Spleen (tissue), 7 donors: ENCODE measurements around the gene ALDH2.

Experiments
- CTCF ChIP-seq, 11 experiments: fragments of 200-600 bp in 7 of 11; fragments of 450-650 bp in 4 of 11; sonication (generic) in 4 of 11; IDR thresholded peaks in 8 of 11; conservative IDR thresholded peaks in 3 of 11; 1 replicate in 7 of 11; 2 replicates in 4 of 11; pipeline versions ENCODE4 v1.4.0 to v1.8.0; 2016 to 2021; ENCODE audit warnings: antibody characterized with exemption in 11 of 11, inconsistent platforms in 4 of 11, mild to moderate bottlenecking in 1 of 11
- POLR2A ChIP-seq, 3 donors: fragments of 450-650 bp; IDR thresholded peaks; one replicate each; pipeline ENCODE4 v1.5.1; 2017; ENCODE audit warnings: antibody characterized with exemption in 3 of 3, mild to moderate bottlenecking in 1 of 3
- donor health status: DM: no; HTN: no; CAD: no; lungs with moderate emphysema.
- donor health status: DM: no; HTN: no; CAD: no.
- donor health status: DM: no; HTN: no; CAD: no.

GRCh38 chr12:111759991-111760390 is 6.7 kb upstream of the ALDH2 start:
- TF ChIP-seq CTCF (IDR thresholded peaks at IDR 0.05 in 8 of 11, conservative IDR thresholded peaks at IDR 0.05 in 3 of 11) = no peak
- no peak for TF ChIP-seq POLR2A (IDR thresholded peaks at IDR 0.05)
